ENCODE data around the gene ZNF672.
"Not testable (repeated sequence)": the region's sequence is repeated elsewhere in the genome, so short reads cannot be mapped to it uniquely, and the experiment has no call there.

ZNF672 gene

GRCh38 chr1:248872752-248873408, 34.9 kb downstream of the ZNF672 start:
- in situ Hi-C loops (cut with HindIII; ENCODE audit: low pct_ligation_motif_present, low sequenced_read_pairs), result no loop called here

GRCh38 chr1:248873409-248873992, 35.5 kb downstream of the ZNF672 start:
- H3K4me3 ChIP-seq (ENCODE audit: low read depth, low read length), result peak overlapping the region; percentile 83
- peak; percentile 9 for TF ChIP-seq CTCF (IDR thresholded peaks at IDR 0.05; ENCODE audit: low read depth, low read length, missing control alignments)
- in situ Hi-C loops (cut with HindIII; ENCODE audit: low pct_ligation_motif_present, low sequenced_read_pairs), result no loop called here
- DNase-seq, result peak; percentile 96
- no peaks in the 10 kb centered on the region for H3K36me3 ChIP-seq (replicated peaks)
- H3K27ac ChIP-seq, result peak overlapping the region; percentile 93
- no peaks in the 10 kb centered on the region for H3K27me3 ChIP-seq (replicated peaks)

More at GRCh38 chr1:248872752-248873408, 34.9 kb downstream of the ZNF672 start:
- no peak for TF ChIP-seq CTCF (IDR thresholded peaks at IDR 0.05; ENCODE audit: low read depth, low read length, missing control alignments)
- Histone ChIP-seq H3K4me3 (ENCODE audit: low read depth, low read length) (peak overlapping the region; percentile 83), H3K27ac (peak overlapping the region; percentile 93), H3K27me3 (replicated peaks) (no peaks in the 10 kb centered on the region), H3K36me3 (replicated peaks) (no peaks in the 10 kb centered on the region)
- peak; percentile 66 for DNase-seq

GRCh38 chr1:248873993-248874533, 36.0 kb downstream of the ZNF672 start:
- H3K4me3 ChIP-seq (ENCODE audit: low read depth, low read length), result peak overlapping the region; percentile 83
- peak overlapping the region; percentile 93 for H3K27ac ChIP-seq
- in situ Hi-C loops (cut with HindIII; ENCODE audit: low pct_ligation_motif_present, low sequenced_read_pairs), result no loop called here
- no peaks in the 10 kb centered on the region for H3K27me3 ChIP-seq (replicated peaks)
- no peak for TF ChIP-seq CTCF (IDR thresholded peaks at IDR 0.05; ENCODE audit: low read depth, low read length, missing control alignments)
- peak; percentile 81 for DNase-seq
- no peaks in the 10 kb centered on the region for H3K36me3 ChIP-seq (replicated peaks)

GRCh38 chr1:248881261-248881660, 43.2 kb downstream of the ZNF672 start:
- peaks cover 2% of the 10 kb centered on the region for H3K27me3 ChIP-seq (replicated peaks)
- DNase-seq, result no peak
- no peak overlapping the region for H3K4me3 ChIP-seq (ENCODE audit: low read depth, low read length)
- in situ Hi-C loops (cut with HindIII; ENCODE audit: low pct_ligation_motif_present, low sequenced_read_pairs), result no loop called here
- H3K27ac ChIP-seq, result no peak overlapping the region
- TF ChIP-seq CTCF (IDR thresholded peaks at IDR 0.05; ENCODE audit: low read depth, low read length, missing control alignments), result no peak
- H3K36me3 ChIP-seq (replicated peaks), result no peaks in the 10 kb centered on the region

- in situ Hi-C loops (cut with HindIII; ENCODE audit: low pct_ligation_motif_present, low sequenced_read_pairs); H3K36me3 ChIP-seq (replicated peaks); H3K27ac ChIP-seq; H3K4me3 ChIP-seq (ENCODE audit: low read depth, low read length); H3K27me3 ChIP-seq (replicated peaks); DNase-seq: not testable (repeated sequence)
Measured at GRCh38 chr1:248882427-248882826, 44.4 kb downstream of the ZNF672 start.

- Histone ChIP-seq H3K4me3 (ENCODE audit: low read depth, low read length) (no peak overlapping the region), H3K36me3 (replicated peaks) (no peaks in the 10 kb centered on the region), H3K27ac (no peak overlapping the region), H3K27me3 (replicated peaks) (peaks cover 2% of the 10 kb centered on the region)
- in situ Hi-C loops (cut with HindIII; ENCODE audit: low pct_ligation_motif_present, low sequenced_read_pairs), result no loop called here
- no peak for DNase-seq
- peak; percentile 28 for TF ChIP-seq CTCF (IDR thresholded peaks at IDR 0.05; ENCODE audit: low read depth, low read length, missing control alignments)
Measured at GRCh38 chr1:248884632-248885295, 46.7 kb downstream of the ZNF672 start.

Measured in brain microvascular endothelial cell (primary cell).